HG03139 (cell line): ENCODE results near the gene GDNF.
"Not testable (repeated sequence)": the region's sequence is repeated elsewhere in the genome, so short reads cannot be mapped to it uniquely, and the experiment has no call there.

Source experiments
- ATAC-seq: cut with Tn5 transposase; IDR thresholded peaks from one replicate; pipeline ENCODE4 v1.9.1; 2021; ENCODE audit not compliant: unreplicated experiment

The GDNF gene, protein sequence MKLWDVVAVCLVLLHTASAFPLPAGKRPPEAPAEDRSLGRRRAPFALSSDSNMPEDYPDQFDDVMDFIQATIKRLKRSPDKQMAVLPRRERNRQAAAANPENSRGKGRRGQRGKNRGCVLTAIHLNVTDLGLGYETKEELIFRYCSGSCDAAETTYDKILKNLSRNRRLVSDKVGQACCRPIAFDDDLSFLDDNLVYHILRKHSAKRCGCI

DNA sequence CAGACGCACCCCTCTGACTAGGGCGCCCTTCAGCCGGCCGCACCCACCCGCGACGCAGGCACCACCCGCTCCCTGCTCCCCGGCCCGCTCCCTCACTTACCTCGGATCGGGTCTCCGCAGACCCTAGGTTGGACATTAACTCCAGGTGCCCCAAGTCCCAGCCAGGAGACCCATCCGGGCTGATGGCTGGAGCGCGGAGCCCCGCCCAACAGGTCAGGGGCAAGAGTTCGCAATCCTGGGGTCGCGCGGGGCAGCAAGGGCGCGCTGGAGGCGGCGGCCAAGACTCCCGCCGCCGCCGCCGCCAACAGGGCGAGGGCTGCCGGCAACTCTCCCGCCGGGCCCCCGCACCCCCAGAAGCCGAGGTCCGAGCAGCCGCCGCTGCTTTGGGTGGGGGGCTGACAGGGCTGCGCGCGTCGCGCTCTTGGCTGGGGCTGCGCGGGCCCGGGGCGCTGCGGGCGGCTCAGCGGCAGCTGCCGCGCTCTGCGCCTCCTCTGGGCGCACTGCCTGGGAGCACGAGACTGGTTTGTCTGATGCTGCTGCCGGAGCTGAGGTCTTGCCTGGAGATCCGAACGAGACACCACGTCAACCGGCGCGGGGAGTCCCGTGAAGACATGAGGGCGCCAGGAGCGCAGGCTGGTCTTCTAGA is at the start of gene GDNF:
TSS of gene GDNF (minus strand) at position 635 of the 646 bp plus-strand sequence. CDS start 5,245 bp downstream, outside the sequence.
- no peak for ATAC-seq

DNA sequence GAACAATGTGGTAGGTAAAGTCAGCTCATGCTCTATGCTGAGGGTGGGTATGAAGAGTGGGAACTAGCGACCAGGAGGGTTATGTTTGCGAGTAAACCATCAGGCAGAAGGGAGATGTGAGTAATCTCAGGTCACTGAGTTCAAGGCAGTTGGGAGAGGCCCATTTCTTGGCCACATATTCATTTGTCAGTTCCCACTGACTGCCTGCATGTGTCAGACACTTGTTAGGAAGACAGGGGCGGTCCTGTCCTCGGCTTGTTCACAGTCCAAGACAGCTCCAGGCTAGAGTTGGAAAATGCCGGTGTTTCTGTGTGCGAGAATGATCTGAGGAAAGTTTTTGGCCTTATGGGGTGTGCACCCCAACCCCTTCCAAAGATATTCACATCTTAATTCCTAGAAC is 48.6 kb upstream of the GDNF start:
- ATAC-seq: no peak

DNA sequence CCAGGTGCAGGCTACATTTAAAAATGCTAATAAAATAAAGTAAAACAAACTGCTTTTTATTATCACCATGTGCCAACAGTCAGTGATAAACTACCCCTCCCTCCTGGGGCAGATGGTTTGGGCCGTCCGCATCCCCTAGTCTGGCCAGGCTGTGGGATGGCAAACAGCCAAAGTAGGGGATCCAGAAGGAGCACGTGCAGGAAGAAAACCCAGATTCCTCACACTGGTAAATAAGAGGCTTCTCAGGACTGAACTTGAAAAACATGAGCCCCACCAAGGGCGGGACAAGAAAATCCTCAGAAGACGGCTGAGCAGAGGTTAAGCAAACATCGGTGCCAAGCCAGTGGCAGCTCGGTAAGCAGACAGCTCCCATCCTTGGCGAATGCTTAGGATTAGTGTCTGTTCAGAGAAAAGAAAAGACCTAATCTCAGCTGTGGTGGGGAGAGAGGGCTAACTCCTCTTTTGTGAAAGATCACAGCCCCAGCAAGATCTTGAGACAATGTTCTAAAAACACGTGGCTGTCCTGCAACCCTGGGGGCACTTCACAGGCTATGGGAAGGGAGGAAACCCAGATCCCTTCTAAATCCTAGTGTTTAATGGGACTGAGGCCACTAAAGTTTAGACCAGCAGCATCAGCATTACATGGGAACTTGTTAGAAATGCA is 46.5 kb upstream of the GDNF start:
- ATAC-seq: no peak

DNA sequence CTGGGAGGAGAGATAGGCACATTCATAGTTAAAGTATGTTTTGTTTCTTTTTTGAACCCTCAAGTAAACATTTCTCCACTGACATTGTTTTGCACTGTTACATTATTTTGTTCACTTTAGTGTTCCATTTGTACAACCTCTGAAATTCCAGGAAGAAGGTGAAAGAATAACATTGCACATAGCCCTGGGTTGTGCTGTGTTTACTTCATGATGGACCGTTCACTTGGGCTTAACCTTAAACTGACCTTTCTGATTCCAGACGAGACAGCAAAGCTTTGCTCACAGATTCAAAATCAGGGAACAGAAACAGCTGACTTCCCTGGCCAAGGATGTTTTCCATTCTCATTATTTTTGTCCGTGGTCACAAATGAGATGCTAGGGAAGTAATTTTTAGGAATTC is 42.8 kb upstream of the GDNF start:
- no peak for ATAC-seq

DNA sequence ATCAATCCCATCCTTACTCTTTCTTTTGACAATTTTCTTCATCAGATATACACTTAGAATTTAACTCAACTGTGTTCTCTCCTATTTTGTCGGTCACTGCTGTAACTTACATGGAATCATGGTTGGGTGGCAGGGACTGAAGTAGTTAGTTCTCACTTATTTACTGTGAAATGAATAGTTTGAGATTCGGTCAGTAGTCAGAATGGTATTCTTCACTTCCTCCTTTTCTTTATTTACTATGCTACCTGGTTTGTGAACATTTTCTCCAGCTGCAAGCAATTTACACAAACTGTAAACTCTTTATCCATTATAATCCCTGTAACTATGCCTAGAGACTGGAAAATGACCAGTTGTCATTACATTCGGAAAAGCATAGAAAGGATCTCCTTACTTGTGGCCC is 41.5 kb upstream of the GDNF start:
- ATAC-seq: no peak

DNA sequence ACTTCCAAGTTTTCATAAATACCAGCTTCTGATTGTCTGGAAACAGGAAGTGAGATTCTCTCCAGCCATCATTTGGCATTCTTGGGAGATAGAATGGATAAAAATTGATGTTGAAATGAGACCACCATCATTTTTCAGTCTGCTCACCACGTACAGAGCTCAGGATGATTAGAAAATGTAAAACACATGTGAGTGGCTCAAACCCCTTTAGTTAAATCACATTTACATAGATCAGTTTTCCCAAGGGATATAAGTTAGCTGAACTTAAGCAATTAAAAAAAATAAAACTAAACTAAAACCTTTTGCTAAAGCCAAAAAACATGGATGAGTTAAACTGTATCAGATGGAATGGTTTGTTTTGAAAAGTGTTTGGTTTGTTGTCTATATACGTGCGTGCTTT is 37.1 kb upstream of the GDNF start:
- no peak for ATAC-seq

DNA sequence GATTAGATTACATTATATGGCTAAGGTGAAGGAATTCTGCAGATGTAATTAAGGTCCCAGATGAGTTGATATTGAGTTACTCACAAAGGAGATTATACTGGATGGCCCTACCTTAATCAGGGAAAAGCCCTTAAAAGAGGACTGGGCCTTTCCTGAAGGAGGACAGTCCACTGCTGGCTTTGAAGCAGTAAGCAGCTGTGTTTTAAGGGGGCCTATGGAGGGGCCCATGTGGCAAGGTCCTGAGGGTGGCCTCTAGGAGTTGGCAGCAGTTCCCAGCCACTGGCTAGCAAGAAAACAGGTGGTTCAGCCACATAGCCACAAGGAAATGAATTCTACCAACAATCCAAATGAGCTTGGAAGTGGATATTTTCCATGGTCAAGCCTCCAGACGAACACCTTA is 36.4 kb upstream of the GDNF start:
- ATAC-seq: no peak

DNA sequence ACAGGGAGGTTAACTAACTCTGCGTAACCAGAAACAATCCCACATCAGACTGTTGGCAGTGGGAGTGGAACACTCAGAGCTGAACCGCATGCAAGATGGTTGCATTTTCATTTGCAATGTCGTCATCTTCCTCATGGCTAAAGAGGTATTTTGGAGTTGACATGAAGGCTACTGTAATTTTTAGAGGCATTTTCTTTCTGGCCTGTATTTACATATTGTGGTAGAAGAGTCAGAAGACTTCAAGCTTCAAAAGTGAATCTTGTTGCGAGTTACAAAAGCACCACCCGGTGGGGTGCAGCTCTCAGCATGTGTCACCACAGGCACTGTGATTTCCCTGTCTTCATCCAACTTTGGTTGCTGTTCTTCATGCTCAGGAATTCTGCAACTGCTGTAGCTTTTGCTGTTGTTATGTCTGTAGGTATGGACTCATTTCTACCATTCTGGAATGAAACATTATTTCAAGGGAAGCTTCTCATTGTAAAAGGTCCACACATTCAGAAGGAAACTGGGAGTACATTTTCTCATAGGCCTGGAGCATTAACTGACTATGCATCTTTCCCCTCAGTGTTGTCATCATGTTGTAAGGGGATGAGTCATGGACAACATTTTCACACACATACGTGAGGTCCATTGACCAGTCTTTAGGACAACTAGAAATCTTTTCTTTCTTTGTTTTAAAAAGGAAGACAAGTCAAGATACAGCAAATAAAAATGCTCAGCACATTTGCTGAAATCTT is 35.4 kb upstream of the GDNF start:
- no peak for ATAC-seq

DNA sequence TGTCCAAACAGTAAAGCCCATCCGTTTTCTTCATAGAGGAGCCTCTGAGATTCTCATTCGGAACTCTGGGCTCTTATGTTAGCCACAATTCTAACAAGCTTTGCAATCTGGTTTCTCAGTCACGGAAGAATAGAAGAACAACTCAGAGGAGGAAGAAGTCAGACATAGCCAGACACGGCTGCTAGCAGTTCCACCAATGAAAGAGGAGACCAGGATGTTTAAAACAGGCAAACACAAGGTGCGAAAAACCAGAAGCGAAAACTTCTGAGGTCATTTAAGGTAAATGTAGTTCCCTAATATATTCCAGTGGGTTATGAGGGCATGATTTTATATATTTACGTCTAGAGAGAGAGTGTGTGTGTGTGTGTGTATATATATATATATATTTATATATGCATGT is 34.1 kb upstream of the GDNF start:
- ATAC-seq: no peak

DNA sequence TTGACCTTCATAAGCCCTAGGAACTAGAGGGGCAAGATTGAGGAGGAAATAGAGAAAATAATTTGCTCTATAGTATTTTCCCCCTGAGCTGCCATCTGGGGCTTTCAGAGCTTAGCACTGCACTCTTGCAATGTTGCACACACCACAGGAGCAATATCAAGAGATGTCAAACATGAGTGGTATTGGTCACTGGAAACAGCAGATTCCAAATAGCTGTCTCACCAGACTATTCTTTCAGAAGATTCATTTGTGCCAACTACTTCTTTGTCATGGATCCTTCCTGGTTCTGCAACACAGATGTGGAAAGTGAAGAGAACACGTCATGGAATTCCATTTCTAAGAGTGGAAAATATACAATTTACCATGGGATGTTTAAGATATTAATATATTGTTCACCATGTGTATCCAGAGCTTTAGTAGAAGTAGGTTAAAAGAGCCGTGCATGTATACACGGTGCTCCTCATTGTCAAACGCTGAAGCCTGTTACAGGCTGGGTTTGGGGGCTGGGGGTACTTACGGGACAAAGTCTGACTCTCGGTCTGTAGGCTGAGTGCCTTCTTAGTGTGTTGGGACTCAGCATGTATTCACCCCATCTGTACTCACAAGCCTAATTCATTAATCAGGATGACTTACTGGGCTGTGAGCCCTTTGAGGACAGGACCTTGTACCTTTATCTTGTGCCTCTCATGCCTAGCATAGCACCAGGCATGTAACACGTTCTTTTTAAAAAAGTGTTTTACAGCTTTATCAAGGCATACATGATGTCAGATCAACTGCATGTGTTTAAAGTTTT is 31.4 kb upstream of the GDNF start:
- no peak for ATAC-seq

DNA sequence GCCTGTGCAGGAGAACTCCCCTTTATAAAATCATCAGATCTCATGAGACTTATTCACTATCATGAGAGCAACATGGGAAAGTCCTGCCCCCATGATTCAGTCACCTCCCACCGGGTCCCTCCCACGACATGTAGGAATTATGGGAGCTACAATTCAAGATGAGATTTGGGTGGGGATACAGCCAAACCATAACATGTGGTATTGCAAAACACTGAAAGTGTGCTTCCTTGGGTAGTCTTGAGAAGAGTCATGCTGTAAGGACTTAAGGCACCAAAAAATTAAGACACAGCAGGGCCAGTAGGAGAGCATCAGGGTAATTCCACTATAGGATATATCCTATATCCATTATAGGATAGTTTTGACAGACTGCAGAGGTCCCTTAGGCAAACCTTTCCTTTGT is 29.4 kb upstream of the GDNF start:
- no peak for ATAC-seq

DNA sequence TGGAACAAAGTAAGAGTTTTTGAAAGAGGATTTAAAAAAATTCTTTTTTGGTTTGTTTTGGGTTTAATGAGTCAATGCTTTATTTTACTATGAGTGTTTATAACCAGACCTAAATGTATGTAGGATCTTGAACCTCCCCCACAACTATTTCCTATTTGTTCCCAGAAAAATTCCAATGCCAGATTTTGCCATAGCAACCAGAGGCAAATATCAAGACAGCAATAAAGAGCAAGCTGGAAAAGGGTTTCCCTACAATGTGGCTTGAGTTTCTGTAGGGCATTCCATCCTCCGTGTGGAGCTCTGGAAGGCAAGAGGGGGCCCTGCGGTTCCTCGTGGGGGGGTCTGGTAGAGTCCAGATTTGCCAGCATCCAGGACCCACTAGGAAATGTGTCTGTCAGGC is 27.8 kb upstream of the GDNF start:
- ATAC-seq: no peak

DNA sequence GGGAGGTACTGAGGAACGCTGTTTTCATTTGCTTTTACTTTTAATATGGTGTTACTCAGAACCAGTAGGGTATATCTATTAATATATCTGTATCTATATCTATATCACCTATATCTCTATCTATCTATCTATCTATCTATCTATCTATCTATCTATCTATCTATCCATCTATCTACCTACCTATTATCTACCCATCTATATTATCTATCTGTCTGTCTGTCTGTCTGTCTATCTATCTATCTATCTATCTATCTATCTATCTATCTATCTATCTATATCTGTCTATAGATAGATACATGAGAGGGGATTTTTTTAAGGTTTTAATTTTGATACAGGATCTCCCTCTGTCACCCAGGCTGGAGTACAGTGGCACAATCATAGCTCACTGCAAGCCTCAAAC is 23.1 kb upstream of the GDNF start:
- ATAC-seq: not testable (repeated sequence)

DNA sequence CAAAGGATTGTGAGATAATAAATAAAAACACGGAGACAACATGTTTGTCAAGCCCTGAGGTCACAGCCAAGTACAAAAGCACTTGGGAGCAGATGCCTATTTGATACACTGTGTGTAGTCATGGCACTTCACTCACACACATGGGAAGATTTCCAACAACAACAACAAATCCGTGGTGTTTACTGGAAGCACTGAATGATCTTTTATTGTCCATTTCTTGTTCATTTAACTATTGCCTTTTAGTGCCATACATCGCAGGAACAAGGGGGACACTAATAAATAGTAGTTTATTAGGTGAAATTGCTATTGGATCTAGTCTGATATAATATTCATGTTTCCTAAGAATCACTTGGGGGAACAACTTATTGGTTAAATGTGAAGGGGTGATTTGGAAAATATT is 20.4 kb upstream of the GDNF start:
- no peak for ATAC-seq

DNA sequence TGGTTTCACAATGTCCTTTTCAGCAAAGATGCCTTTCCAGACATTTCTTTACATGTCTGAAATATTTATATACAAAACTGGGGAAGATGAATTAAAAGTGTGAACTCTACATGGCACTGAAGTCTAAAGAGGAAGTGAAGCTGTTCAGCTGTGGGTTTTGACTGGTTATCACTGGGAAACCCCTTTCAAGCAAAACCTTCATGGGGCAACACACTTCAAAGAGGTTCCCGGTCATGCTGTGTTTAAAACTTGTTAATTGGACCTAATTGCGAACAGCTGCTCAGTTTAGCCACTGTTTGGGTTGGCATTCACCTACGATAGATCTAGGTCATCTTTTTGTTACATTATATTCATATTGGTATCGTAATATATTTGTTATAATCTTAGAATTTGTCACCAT is 20.0 kb upstream of the GDNF start:
- ATAC-seq: peak; percentile 94

DNA sequence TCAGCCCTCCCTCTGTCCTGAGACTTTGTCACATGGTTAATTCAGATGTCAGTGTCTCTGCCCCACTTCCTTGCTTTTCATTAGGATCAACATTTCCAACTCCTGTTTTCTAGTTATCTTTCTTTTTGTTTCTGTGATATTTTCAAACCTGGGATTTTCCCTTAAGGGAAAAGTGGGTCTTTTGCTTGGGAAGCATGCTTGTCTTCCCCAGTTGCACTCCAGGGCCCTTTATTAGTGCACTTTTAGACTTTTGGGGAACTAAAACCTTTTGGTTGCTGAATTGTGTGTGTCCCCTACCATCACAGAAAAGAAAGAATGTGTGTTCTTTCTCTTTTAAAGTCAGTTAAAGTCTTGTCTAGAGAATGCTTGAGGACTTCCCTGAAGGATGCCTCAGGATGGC is 18.4 kb upstream of the GDNF start:
- ATAC-seq: no peak

DNA sequence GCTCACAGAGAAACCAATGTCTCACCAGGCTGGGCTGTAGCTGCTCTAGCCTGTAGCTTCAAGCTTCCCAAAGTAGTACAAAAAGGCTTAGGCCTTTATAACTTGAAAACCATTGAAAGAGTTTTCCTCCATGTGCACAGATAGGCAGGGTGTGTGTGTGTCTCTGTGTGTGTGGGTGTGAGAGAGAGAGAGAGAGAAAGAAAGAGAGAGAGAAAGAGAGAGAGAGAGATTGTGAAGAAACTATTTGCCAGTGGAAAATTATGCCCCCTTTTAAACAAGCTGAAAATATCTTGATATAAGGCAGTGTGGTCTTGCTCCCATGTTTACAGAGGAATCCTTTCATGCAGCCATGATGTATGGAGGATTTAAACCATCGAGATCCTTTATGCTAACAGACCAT is 17.9 kb upstream of the GDNF start:
- no peak for ATAC-seq

DNA sequence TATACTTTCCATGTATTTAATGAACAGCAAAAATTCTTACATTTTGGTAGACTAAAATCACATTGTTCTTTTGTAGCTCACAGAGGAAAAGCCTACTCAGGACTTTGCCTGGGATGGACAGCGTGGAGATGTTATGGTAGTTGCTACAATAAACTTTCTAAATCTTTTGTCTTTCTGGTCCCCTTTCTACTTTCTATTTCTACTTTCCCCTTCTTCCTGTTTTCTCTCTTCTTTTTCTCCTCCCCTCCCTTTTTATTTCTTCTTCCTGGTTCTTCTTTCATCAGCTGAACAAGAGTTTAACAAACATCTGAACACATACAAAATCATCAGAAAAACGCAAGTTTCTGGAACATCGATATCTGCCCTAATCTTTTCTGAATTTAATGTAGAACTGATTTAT is 15.6 kb upstream of the GDNF start:
- no peak for ATAC-seq

DNA sequence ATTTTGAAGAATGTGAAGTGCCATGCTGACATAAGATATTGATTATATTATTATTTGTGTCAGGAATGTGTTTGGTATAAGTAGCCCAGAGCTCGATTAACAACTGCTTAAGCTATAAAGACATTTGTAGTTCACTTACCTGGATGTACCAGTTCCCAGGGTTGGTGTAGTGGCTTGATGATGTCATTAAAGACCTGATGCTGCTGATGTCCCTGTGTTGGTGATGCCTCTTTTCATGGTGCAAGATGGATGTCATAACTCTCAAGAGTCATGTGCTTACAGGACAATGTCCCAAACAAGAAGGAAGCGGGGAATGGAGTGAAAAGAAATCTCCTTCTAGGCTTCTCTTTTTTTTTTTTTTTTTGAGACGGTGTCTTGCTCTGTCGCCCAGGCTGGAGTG is 11.5 kb upstream of the GDNF start:
- ATAC-seq: no peak

DNA sequence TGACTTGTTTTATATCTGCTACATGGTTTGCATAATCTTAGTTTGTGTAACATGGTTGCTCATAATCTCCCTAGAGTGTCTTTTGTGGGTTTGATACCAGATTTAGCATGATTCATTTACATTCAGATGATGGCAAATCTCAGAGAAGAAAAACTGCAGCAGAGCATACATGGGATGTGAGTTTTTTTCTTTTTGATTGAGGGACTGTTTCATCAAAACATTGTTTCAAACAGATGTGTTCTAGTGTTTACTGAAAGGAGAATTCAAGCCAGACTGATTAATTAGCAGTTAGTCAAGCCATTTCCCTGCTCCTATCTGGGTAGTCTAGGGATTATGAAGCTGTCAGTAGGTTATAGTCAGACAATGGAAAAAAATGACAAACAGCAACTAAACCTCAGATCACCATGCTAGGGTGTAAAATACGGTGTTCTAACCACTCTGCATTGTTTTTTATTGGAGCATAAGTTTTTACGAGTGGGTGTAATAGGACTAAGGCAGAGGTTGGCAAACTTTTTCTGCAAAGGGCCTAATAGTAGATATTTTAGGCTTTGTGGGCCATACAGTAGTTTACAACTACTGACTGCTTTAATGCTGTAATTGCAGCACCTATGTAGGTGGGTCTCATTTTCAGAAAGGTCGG is 10.5 kb upstream of the GDNF start:
- no peak for ATAC-seq

DNA sequence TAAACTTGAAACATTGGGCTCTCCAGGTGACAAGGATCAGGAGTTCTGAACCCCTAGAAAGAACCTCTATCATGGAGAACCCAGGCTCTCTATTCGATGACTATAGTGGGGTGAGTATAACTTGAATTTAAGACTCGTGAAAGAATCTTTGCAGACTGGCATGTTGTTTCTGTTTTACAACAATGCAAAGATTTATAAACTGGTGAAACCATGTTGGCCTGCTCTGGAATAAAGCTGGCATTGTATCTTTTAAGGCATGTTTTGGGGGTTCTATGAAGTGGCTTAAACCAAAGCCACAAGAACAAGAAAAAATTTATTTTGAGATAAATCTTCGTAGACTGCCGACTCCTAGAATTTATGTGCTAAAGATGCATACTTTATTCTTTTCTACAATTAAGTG is 9.8 kb upstream of the GDNF start:
- ATAC-seq: no peak
